ENCODE data around the gene TBCB. TPM values are rescaled to one million over a fixed set of nuclear protein-coding genes. Genes with fewer than 3 reads are reported as not detected.

The TBCB gene
- polyA plus RNA-seq, 1 donor = 95.3 TPM

DNA sequence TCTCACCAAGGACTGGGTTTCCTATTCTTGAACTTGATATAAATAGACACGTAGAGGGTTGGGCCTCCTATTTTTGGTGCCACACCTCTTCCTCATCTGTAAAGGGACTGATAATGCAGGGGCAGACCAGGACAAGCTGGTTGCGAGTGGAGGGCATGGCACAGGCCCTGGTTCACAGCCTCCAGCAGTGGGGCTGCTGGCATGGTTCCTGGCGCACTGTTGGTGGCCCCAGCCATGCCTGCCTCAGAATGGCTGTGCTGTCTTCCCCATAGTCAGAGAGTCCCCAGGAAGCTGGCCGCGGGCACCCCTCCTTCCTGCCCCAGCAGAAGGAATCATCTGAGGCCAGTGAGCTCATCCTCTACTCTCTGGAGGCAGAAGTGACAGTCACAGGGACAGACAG, 14.8 kb upstream of the TBCB start:
- Histone ChIP-seq H3K4me3 (ENCODE audit: low read length) (no peak overlapping the region), H3K27ac (ENCODE audit: low read length) (no peak overlapping the region), H3K36me3 (ENCODE audit: control insufficient read depth, insufficient read depth, low read length) (peaks cover 3% of the 10 kb centered on the region), H3K27me3 (ENCODE audit: control insufficient read depth, insufficient read depth, low read length) (no peaks in the 10 kb centered on the region), H3K4me1 (ENCODE audit: control insufficient read depth, insufficient read depth, low read length) (no peaks in the 10 kb centered on the region), H3K9me3 (ENCODE audit: control insufficient read depth, low read depth, low read length) (no peaks in the 10 kb centered on the region)
- no peak for DNase-seq
- no CpG with 5 or more reads among the region's 5 CpGs for WGBS (ENCODE audit: insufficient coverage, low lambda C conversion rate)

DNA sequence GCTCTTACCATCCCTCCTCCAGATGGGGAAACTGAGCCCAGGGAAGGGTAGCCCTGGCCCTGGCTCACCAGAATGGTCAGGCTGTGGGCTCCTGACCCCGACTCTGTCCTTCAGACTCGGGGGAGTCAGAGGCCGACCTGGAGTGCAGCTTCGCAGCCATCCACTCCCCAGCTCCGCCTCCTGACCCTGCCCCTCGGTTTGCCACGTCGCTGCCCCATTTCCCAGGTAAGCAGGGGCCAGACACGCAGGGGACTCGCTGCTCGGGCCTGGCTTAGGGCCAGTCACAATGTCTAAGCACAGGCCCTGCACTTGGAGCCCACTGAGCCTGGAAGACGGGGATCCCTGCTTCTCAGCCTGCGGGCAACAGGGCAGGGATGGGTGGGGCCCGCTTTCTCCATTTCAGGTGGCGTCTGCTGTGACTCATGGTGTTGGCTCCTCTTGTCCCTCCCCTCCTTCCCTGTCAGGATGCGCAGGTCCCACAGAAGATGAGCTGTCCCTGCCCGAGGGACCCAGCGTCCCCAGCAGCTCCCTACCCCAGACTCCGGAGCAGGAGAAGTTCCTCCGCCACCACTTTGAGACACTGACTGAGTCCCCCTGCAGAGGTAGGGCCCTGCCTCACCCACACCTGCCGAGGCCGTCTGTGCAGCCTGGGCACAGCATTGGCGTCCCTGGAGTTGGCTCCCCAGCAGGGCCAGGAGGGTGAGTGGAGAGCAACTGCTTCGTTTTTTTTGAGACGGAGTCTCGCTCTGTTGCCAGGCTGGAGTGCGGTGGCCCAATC, 13.5 kb upstream of the TBCB start:
- Histone ChIP-seq H3K4me1 (ENCODE audit: control insufficient read depth, insufficient read depth, low read length) (no peaks in the 10 kb centered on the region), H3K4me3 (ENCODE audit: low read length) (no peak overlapping the region), H3K9me3 (ENCODE audit: control insufficient read depth, low read depth, low read length) (no peaks in the 10 kb centered on the region), H3K27ac (ENCODE audit: low read length) (no peak overlapping the region), H3K36me3 (ENCODE audit: control insufficient read depth, insufficient read depth, low read length) (peaks cover 6% of the 10 kb centered on the region), H3K27me3 (ENCODE audit: control insufficient read depth, insufficient read depth, low read length) (no peaks in the 10 kb centered on the region)
- WGBS (ENCODE audit: insufficient coverage, low lambda C conversion rate) = no CpG with 5 or more reads among the region's 27 CpGs
- no peak for DNase-seq

DNA sequence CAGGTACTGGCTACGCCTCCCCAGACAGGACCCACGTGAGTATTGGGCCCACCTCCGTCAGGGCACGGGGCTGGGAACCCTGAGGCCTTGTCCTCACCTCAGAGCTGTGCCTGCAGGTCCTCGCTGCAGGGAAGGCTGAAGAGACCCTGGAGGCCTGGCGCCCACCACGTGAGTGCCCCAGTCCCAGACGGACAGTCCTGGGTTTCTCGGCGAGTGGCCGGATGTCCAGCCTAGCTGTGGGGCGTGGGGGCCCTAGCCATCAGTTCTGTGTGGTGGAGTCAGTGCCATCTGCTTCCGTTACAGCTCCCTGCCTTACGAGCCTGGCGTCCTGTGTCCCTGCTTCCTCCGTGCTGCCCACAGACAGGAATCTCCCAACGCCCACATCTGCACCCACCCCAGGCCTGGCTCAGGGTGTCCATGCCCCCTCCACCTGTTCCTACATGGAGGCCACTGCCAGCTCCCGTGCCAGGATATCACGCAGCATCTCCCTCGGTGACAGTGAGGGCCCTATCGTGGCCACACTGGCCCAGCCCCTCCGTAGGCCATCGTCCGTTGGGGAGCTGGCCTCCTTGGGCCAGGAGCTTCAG, 12.1 kb upstream of the TBCB start:
- Histone ChIP-seq H3K36me3 (ENCODE audit: control insufficient read depth, insufficient read depth, low read length) (peaks cover 6% of the 10 kb centered on the region), H3K27ac (ENCODE audit: low read length) (no peak overlapping the region), H3K4me3 (ENCODE audit: low read length) (no peak overlapping the region), H3K4me1 (ENCODE audit: control insufficient read depth, insufficient read depth, low read length) (no peaks in the 10 kb centered on the region), H3K27me3 (ENCODE audit: control insufficient read depth, insufficient read depth, low read length) (no peaks in the 10 kb centered on the region), H3K9me3 (ENCODE audit: control insufficient read depth, low read depth, low read length) (no peaks in the 10 kb centered on the region)
- WGBS (ENCODE audit: insufficient coverage, low lambda C conversion rate) = no CpG with 5 or more reads among the region's 24 CpGs
- no peak for DNase-seq

DNA sequence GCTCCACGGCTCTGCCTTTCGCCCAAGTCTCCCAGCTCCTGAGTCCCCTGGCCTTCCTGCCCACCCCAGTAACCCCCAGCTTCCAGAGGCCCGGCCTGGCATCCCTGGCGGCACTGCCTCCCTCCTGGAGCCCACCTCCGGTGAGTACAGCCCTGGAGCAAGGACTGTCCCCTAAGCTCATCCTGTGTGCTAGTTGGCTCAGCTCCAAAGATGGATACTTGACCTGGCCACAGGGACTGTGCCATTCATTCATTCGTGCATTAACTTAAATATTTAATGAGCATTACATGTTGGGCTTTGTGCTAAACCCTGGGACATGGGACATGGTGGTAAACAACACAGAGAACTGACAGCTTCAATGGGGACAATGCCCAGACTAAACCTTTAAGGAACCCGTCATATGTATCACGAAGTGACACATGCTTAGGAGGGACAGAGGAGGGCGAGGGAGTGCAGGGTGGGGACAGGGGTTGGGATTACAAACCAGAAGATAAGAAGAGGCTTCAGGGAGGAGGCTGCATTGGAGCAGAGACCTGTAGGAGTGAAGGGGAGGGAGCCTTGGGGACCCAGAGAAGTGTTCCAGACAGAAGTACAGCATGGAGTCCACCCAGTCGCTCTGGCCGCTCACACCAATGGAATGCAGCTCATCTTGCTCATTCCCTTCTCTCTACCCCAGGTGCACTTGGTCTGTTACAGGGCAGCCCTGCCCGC, 11.3 kb upstream of the TBCB start:
- peaks cover 6% of the 10 kb centered on the region for H3K36me3 ChIP-seq (ENCODE audit: control insufficient read depth, insufficient read depth, low read length)
- no peaks in the 10 kb centered on the region for H3K9me3 ChIP-seq (ENCODE audit: control insufficient read depth, low read depth, low read length)
- no peak overlapping the region for H3K27ac ChIP-seq (ENCODE audit: low read length)
- H3K4me1 ChIP-seq (ENCODE audit: control insufficient read depth, insufficient read depth, low read length) = no peaks in the 10 kb centered on the region
- no CpG with 5 or more reads among the region's 12 CpGs for WGBS (ENCODE audit: insufficient coverage, low lambda C conversion rate)
- no peak for DNase-seq
- H3K4me3 ChIP-seq (ENCODE audit: low read length) = no peak overlapping the region
- H3K27me3 ChIP-seq (ENCODE audit: control insufficient read depth, insufficient read depth, low read length) = no peaks in the 10 kb centered on the region

DNA sequence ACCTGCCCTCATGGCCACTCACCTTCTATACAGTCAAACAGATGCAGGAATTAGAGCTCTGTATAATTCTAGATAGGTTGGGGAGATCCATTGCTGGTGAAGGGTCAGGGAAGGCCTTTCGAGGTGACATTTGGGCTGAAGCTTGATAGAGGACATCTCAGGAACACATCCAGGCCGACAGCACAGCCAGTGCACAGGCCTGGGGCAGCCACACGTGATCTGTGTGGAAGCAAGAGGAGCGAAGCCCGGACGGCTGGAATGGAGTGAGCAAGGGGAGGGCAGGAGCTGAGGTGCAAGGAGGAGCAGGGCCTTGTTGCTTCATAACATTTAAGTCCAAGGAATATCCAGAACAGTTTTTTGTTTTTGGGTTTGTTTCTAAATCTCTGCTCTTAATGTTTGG, 8.8 kb upstream of the TBCB start:
- DNase-seq = no peak
- Histone ChIP-seq H3K36me3 (ENCODE audit: control insufficient read depth, insufficient read depth, low read length) (peaks cover 9% of the 10 kb centered on the region), H3K27me3 (ENCODE audit: control insufficient read depth, insufficient read depth, low read length) (no peaks in the 10 kb centered on the region), H3K4me3 (ENCODE audit: low read length) (no peak overlapping the region), H3K4me1 (ENCODE audit: control insufficient read depth, insufficient read depth, low read length) (no peaks in the 10 kb centered on the region), H3K27ac (ENCODE audit: low read length) (no peak overlapping the region), H3K9me3 (ENCODE audit: control insufficient read depth, low read depth, low read length) (no peaks in the 10 kb centered on the region)
- WGBS (ENCODE audit: insufficient coverage, low lambda C conversion rate) = no CpG with 5 or more reads among the region's 6 CpGs

DNA sequence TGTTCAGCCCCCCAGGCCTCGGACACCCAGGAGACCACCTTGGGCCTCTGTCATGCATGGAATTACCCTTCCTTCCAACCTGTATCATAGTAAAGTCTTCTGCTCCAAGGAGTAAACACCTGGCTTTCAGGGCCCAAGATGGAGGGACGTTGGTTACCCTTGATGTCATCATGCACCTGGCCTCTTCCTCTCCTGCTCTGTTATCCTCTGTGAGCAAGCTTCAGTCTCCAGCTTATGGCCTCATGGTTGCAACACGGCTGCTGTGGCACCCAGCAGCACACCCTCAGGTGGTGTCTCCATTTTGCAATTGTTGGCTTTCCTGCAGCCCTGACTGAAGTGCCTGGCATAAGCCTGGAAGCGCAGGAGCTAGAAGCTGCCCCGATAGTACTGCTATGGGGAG, 8.3 kb upstream of the TBCB start:
- Histone ChIP-seq H3K27me3 (ENCODE audit: control insufficient read depth, insufficient read depth, low read length) (no peaks in the 10 kb centered on the region), H3K36me3 (ENCODE audit: control insufficient read depth, insufficient read depth, low read length) (peaks cover 10% of the 10 kb centered on the region), H3K4me1 (ENCODE audit: control insufficient read depth, insufficient read depth, low read length) (no peaks in the 10 kb centered on the region), H3K27ac (ENCODE audit: low read length) (no peak overlapping the region), H3K4me3 (ENCODE audit: low read length) (no peak overlapping the region), H3K9me3 (ENCODE audit: control insufficient read depth, low read depth, low read length) (no peaks in the 10 kb centered on the region)
- WGBS (ENCODE audit: insufficient coverage, low lambda C conversion rate) = no CpG with 5 or more reads among the region's 5 CpGs
- DNase-seq = no peak

DNA sequence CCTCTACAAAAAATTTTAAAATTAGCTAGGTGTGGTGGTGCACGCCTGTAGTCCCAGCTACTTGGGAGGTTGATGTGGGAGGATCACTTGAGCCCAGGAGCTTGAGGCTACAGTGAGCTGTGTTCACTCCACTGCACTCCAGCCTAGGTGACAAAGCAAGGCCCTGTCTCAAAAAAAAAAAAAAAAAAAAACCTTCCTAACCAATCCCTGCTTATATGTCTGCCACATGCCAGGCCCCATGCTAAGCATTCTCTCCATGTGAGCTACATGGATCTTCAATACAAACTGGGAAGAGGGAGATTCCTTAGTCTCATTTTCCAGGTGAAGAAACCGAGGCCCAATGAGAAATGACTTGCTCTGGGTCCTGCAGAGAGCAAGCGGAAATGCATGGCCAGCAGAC, 6.6 kb upstream of the TBCB start:
- WGBS (ENCODE audit: insufficient coverage, low lambda C conversion rate) = no CpG with 5 or more reads among the region's 3 CpGs
- no peaks in the 10 kb centered on the region for H3K9me3 ChIP-seq (ENCODE audit: control insufficient read depth, low read depth, low read length)
- no peak overlapping the region for H3K4me3 ChIP-seq (ENCODE audit: low read length)
- H3K27ac ChIP-seq (ENCODE audit: low read length) = no peak overlapping the region
- no peak for DNase-seq
- peaks cover 19% of the 10 kb centered on the region for H3K36me3 ChIP-seq (ENCODE audit: control insufficient read depth, insufficient read depth, low read length)
- peaks cover 3% of the 10 kb centered on the region for H3K4me1 ChIP-seq (ENCODE audit: control insufficient read depth, insufficient read depth, low read length)
- H3K27me3 ChIP-seq (ENCODE audit: control insufficient read depth, insufficient read depth, low read length) = no peaks in the 10 kb centered on the region

DNA sequence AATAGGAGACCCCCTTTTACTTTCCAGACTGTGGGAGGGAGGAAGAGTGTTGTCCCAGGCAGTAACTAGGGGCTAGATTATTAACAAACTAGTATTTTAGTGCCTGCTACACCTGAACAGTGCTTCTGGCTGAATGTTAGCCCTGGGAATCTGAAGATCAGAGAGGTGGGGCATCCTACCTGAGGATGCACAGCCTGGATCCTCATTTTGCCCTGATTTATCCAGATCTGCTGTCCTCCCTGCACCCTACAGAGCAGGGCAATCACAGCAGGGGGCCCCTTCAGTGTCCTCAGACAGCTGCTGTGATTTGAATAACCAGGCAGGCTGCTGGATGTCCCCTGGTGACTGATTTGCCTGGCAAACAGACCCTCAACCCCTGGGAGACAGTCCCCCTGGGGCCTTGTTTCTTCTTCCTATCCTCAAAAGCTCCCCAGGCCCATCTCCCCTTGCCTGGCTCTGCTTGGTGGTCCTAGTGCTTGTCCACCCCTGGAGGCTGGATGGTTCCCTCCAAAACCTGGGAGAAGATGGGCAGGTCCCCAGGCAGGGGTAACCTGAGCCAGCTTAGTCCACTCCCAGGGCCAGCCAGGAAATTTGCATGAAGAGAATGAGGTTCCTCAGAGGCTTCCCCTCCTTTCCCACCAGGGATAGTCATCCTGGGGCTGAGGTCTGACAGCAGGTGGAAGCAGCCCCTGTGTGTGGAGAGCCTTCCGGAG, 4.6 kb upstream of the TBCB start, which contains the start of gene OVOL3:
TSS of gene OVOL3 (plus strand) at position 657 of the 713 bp plus-strand sequence. CDS start 60 bp downstream, outside the sequence.
- Histone ChIP-seq H3K9me3 (ENCODE audit: control insufficient read depth, low read depth, low read length) (no peaks in the 10 kb centered on the region), H3K27me3 (ENCODE audit: control insufficient read depth, insufficient read depth, low read length) (no peaks in the 10 kb centered on the region), H3K4me1 (ENCODE audit: control insufficient read depth, insufficient read depth, low read length) (peaks cover 7% of the 10 kb centered on the region), H3K27ac (ENCODE audit: low read length) (no peak within 1 kb of the TSS), H3K4me3 (ENCODE audit: low read length) (no peak within 1 kb of the TSS), H3K36me3 (ENCODE audit: control insufficient read depth, insufficient read depth, low read length) (peaks cover 18% of the 10 kb centered on the region)
- no CpG with 5 or more reads among the region's 1 CpG for WGBS (ENCODE audit: insufficient coverage, low lambda C conversion rate)
- DNase-seq = no peak

DNA sequence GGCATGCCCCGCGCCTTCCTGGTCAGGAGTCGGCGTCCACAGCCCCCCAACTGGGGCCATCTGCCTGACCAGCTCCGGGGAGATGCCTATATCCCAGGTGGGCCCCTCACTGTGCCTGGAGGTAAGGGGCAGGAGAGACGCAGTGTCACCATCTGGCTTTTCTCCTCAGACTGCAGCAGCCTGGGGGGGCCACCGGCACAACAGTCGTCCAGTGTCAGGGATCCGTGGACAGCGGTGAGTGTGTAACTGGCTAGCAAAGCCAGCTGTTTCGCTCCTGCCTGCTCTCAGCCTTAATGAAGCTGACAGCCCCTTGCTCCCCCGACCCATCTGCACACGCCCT, 4.1 kb upstream of the TBCB start:
- no CpG with 5 or more reads among the region's 13 CpGs for WGBS (ENCODE audit: insufficient coverage, low lambda C conversion rate)
- Histone ChIP-seq H3K9me3 (ENCODE audit: control insufficient read depth, low read depth, low read length) (no peaks in the 10 kb centered on the region), H3K27ac (ENCODE audit: low read length) (no peak overlapping the region), H3K27me3 (ENCODE audit: control insufficient read depth, insufficient read depth, low read length) (no peaks in the 10 kb centered on the region), H3K4me1 (ENCODE audit: control insufficient read depth, insufficient read depth, low read length) (peaks cover 11% of the 10 kb centered on the region), H3K4me3 (ENCODE audit: low read length) (no peak overlapping the region), H3K36me3 (ENCODE audit: control insufficient read depth, insufficient read depth, low read length) (peaks cover 18% of the 10 kb centered on the region)
- no peak for DNase-seq

DNA sequence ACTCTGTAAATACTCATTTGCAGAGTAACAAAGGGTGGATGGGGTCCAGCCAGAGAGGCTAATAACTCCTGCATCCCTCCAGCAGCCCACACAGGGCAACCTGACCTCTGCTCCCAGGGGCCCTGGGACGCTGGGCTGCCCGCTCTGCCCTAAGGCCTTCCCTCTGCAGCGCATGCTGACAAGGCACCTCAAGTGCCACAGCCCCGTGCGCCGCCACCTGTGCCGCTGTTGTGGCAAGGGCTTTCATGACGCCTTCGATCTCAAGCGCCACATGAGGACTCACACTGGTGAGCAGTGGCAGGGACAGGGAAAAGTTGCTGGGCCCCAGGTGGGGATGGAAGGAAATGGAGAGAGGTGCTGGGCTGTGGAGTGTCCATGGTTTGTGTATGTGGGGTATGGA, 2.6 kb upstream of the TBCB start:
- no peak for DNase-seq
- H3K9me3 ChIP-seq (ENCODE audit: control insufficient read depth, low read depth, low read length) = no peaks in the 10 kb centered on the region
- H3K27ac ChIP-seq (ENCODE audit: low read length) = no peak overlapping the region
- peaks cover 18% of the 10 kb centered on the region for H3K36me3 ChIP-seq (ENCODE audit: control insufficient read depth, insufficient read depth, low read length)
- H3K4me3 ChIP-seq (ENCODE audit: low read length) = no peak overlapping the region
- H3K27me3 ChIP-seq (ENCODE audit: control insufficient read depth, insufficient read depth, low read length) = no peaks in the 10 kb centered on the region
- H3K4me1 ChIP-seq (ENCODE audit: control insufficient read depth, insufficient read depth, low read length) = peaks cover 13% of the 10 kb centered on the region
- WGBS (ENCODE audit: insufficient coverage, low lambda C conversion rate) = no CpG with 5 or more reads among the region's 10 CpGs

Data from large intestine (tissue), 3 donors.